Activated CD8-positive, alpha-beta memory T cell treated with anti-CD3 and anti-CD28 coated beads for 48 hours (primary cell): ENCODE results near the gene KIR3DL2.
"Not testable (repeated sequence)": the region's sequence is repeated elsewhere in the genome, so short reads cannot be mapped to it uniquely, and the experiment has no call there.

Experiments used
- DNase-seq, 3 experiments: peaks; one replicate each; pipeline ENCODE4 v3.0.0-alpha.2; 2020; ENCODE audit warnings: low read depth in 2 of 3, low spot score in 2 of 3

Gene KIR3DL2

GRCh38 chr19:54863459-54863858, 13.2 kb downstream of the KIR3DL2 start:
- not testable (repeated sequence) for DNase-seq

DNA sequence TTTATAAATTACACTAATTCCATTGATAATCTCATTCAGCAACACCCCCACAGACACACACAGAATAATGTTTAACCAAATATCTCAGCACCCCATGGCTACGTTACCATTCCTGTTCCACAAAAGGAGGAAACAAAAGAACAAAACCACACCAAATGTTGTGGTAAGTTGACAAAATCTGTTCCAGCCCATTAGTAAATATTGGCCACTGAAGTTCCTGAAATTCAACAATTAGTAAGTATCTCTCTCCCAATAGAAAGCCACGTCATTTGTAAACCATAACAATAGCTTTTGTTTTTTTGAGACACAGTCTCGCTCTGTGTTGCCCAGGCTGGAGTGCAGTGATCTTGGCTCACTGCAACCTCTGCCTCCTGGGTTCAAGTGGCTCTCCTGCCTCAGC, 21.5 kb downstream of the KIR3DL2 start:
- DNase-seq: no peak

DNA sequence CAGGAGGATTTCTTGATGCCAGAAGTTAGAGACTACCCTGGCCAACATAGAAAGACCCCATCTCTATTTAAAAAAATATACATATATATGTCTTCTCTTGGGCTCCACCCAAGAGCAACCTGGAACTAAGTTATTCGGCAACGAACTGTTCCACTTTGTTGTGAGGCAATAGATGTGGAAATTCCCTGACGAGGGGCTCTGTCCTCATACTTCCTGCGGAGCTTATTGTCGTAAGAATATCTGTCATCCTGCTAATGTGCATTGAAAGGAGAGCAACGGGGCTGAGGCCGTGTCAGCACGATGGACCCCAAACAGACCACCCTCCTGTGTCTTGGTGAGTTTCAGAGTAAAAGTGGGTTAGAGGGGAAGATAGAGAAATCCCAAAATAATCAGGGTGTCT, 23.7 kb downstream of the KIR3DL2 start, which contains the start of gene FCAR:
Gene FCAR (plus strand): TSS at position 246 of the 400 bp plus-strand sequence. CDS start 55 bp downstream, at position 301.
- no peak for DNase-seq

DNA sequence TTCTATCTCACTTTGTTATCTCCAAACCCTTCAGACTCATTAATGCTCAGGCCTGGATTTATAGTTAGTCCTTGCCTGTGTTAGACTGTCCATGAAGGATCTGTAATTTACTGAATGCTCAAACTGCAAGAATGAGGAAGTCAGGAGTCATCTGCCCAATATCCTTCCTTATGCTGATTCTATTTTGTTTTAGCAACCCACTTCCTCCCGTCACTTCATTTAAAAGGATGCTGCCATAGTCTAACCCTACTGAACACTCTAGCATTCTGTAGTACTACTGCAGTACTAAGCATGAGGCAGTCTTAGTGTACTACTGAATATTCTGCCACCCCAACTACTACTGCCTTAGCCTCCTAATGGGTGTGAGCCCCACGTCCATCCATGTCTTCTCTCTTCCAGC, 25.3 kb downstream of the KIR3DL2 start:
- DNase-seq: no peak

DNA sequence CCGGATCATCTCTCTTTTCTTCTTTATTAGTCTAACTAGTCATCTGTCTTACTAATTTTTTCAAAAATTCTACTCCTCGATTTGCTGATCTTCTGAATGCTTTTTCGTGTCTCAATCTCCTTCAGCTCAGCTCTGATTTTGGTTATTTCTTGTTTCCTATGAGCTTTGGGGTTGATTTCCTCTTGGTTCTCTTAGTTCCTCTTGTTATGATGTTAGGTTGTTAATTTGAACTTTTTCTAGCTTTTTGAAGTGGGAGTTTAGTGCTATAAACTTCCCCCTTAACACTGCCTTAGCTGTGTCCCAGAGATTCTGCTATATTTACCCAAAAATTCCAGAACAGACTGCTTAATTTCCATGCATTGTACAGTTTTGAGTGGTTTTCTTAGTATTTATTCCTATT, 27.2 kb downstream of the KIR3DL2 start:
- DNase-seq: no peak

DNA sequence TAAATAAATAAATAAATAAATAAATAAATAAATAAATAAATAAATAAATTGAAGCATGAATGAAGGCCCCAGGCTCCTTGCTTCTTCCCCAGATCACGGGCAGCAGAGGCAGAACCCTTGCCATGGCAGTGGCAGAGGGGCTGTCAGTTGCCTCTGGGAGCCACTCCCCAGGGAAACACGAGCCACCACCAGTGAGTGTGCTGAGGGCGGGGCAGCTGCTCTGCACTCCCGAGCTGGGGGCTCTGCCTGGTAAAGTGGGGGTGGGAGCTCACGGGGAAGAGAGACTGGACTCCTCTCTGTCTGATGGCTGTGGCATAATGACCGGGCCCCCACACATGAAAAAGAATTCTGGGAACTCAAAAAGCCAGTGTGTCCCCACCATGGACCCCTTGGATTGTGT, 31.6 kb downstream of the KIR3DL2 start:
- no peak for DNase-seq

- no peak for DNase-seq
Observed at GRCh38 chr19:54882758-54883157, 32.5 kb downstream of the KIR3DL2 start.

DNA sequence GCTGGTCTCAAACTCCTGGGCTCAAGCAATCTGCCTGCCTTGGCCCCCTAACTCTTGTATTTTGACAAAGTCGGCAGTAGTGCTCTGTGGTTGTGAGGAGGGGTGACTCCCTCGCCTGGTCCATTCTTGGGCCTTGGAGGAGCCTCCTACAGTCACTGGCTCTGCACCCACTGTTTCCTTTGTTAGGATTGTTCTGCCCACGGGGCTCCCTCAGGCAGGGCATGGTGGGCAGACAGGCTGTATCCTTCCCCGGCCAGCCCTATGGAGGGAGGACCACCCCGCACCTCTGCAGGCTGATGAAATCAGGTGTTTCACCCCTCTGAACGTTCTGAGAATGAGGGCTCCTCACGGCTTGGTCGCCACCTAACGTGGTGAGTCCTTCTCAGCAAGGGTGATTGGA, 33.0 kb downstream of the KIR3DL2 start:
- no peak for DNase-seq

- no peak for DNase-seq
Observed at GRCh38 chr19:54888239-54888638, 38.0 kb downstream of the KIR3DL2 start.

GRCh38 chr19:54889566-54889965, 39.3 kb downstream of the KIR3DL2 start:
- no peak for DNase-seq

GRCh38 chr19:54893406-54893805, 43.2 kb downstream of the KIR3DL2 start:
- DNase-seq: no peak

GRCh38 chr19:54894106-54894505, 43.9 kb downstream of the KIR3DL2 start:
- DNase-seq: not testable (repeated sequence)

DNA sequence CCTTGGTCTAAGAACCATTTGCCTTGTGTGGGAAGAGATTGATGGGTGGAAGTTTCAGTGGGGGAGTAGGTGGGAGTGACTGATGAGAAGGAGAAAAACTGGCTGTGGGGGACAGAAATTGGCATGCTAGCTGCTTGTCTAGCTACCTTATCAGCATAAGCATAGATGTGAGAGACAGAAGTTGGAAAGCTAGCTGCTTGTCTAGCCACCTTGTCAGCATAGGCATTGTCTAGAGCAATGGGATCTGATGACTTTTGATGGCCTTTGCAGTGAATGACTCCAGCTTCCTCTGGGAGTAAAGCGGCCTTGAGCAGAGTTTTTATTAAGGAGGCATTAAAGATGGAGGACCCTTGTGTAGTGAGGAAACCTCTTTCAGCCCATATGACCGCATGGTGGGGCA, 45.8 kb downstream of the KIR3DL2 start:
- DNase-seq: no peak

- DNase-seq: not testable (repeated sequence)
Observed at GRCh38 chr19:54898685-54899084, 48.4 kb downstream of the KIR3DL2 start.

DNA sequence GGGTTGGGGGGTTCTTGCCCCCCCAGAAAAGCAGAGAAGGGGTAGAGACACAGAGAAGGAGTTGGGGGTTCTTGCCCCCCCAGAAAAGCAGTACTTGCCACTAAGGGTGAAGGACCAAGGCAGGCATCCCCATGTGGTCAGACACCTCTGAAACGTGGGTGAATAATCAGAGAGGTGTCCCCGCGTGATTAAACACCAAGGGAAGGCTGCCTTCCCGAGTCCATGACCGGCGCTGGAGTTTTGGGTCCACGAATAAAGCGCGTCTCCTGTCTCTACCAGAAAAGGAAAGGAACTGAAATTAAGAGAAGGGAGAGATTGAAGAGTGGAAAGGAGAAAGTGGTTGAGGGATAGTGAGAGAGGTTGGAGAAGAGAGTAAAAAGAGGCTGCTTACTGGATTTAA, 49.4 kb downstream of the KIR3DL2 start:
- DNase-seq: not testable (repeated sequence)

DNA sequence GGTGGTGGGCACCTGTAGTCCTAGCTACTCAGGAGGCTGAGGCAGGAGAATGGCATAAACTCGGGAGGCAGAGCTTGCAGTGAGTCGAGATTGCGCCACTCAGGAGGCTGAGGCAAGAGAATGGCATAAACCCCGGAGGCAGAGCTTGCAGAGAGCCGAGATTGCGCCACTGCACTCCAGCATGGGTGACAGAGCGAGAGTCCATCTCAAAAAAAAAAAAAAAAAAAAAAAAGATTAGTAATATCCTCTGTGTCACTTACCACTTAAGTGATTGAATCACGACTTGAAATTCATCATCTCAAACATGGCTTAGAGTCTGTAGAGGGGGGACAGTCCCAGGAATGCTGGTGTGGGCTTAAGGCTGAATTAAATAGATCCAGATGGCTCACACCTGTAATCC, 50.9 kb downstream of the KIR3DL2 start:
- not testable (repeated sequence) for DNase-seq

GRCh38 chr19:54902061-54902460, 51.8 kb downstream of the KIR3DL2 start:
- DNase-seq: no peak

- no peak for DNase-seq
Observed at GRCh38 chr19:54903303-54903702, 53.1 kb downstream of the KIR3DL2 start.

- DNase-seq: not testable (repeated sequence)
Observed at GRCh38 chr19:54904261-54904660, 54.0 kb downstream of the KIR3DL2 start.

GRCh38 chr19:54905421-54905802, 55.2 kb downstream of the KIR3DL2 start:
- no peak for DNase-seq

GRCh38 chr19:54905803-54906511, 55.7 kb downstream of the KIR3DL2 start, which contains the start of gene NCR1:
Gene NCR1, plus strand, starts transcription at chr19:54906148. Its CDS starts 40 bp downstream, at chr19:54906188.
- peak in 2 of 3 experiments; percentile 1 to 8 for DNase-seq

GRCh38 chr19:54906819-54907218, 56.6 kb downstream of the KIR3DL2 start:
- no peak for DNase-seq

DNA sequence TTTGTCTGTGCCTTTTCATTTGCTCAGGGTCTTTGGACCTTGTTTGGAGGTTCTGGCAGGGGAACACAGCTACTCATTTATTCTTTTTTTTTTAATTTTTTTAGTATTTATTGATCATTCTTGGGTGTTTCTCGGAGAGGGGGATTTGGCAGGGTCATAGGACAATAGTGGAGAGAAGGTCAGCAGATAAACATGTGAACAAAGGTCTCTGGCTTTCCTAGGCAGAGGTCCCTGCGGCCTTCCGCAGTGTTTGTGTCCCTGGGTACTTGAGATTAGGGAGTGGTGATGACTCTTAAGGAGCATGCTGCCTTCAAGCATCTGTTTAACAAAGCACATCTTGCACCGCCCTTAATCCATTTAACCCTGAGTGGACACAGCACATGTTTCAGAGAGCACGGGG, 57.7 kb downstream of the KIR3DL2 start:
- not testable (repeated sequence) for DNase-seq
